ENCODE data around the gene MYH9. TPM values are rescaled to one million over a fixed set of nuclear protein-coding genes. Genes with fewer than 3 reads are reported as not detected.

The MYH9 gene
- total and polyA plus RNA-seq, 11 donors, result 109 to 482 (median 238) TPM

DNA sequence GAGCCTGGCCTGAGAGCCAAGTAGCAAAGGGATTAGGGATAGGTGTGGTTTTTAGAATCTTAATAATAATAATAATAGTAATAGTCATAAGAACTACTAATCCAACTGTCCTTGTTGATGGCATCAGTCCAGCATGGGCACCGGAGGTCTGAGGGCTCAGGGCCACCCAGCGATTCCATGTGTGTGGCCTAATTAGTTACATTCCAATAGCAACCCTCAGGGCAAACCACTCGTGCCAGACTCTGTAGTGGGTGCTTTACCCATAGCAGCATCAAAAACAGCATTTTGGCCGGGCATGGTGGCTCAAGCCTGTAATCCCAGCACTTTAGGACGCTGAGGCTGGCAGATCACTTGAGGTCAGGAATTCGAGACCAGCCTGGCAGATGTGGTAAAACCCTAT, 19.0 kb upstream of the MYH9 start:
- Histone ChIP-seq H3K27ac (peak overlapping the region in 1 of 12 donors; percentile 73), H3K4me1 (peaks cover 0 to 50% (median 7%) of the 10 kb centered on the region in 12 donors), H3K36me3 (no peaks in the 10 kb centered on the region), H3K4me3 (no peak overlapping the region), H3K9me3 (no peaks in the 10 kb centered on the region), H3K27me3 (no peaks in the 10 kb centered on the region)
- intact Hi-C loops (cut with DNase I), result no loop called here
- TF ChIP-seq, protein P1, sequence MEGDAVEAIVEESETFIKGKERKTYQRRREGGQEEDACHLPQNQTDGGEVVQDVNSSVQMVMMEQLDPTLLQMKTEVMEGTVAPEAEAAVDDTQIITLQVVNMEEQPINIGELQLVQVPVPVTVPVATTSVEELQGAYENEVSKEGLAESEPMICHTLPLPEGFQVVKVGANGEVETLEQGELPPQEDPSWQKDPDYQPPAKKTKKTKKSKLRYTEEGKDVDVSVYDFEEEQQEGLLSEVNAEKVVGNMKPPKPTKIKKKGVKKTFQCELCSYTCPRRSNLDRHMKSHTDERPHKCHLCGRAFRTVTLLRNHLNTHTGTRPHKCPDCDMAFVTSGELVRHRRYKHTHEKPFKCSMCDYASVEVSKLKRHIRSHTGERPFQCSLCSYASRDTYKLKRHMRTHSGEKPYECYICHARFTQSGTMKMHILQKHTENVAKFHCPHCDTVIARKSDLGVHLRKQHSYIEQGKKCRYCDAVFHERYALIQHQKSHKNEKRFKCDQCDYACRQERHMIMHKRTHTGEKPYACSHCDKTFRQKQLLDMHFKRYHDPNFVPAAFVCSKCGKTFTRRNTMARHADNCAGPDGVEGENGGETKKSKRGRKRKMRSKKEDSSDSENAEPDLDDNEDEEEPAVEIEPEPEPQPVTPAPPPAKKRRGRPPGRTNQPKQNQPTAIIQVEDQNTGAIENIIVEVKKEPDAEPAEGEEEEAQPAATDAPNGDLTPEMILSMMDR (IDR thresholded peaks at IDR 0.05), result no peak
- no peak for TF ChIP-seq POLR2A (IDR thresholded peaks at IDR 0.05)
- WGBS, 4 donors, result 86 to 95% (median 92%) methylated on average over 6 of the region's 6 CpGs
- DNase-seq, result no peak
- ATAC-seq, result no peak

DNA sequence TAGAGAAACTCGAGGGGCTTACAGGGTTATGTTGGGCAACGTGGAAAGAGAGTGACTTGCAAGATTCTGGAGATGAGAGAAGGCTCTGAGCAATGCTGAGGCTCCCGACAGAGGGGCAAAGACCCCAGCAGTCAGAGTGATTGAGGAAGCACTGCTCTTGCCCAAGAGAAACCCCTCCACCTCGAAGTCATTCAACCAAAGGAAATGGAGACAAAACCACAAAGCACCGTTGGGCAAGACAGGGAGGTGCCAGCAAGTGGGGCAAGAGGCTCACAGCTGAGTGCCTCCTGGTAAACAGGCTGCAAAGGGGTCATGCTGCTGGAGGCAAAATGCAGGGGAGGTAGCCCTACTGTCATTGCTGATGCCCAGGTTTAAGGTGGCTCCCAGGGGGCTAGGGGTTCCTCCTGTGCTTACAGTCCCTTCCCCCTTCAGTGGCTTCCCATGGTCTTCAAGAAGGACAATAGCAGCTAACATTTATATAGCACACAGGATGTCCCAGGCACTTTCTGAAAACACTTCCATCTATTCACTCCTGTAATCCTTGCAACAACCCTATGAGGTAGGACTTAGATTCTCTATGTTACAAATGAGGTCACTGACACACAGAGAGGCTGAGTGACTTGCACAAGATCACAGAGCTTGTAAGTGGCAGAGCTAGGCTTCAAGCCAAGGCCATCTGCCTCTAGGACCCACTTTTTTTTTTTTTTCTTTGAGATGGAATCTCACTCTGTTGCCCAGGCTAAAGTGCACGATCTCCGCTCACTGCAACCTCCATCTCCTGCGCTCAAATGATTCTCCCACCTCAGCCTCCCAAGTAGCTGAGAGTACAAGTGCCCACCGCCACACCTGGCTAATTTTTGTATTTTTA, 18.1 kb upstream of the MYH9 start:
- no peak overlapping the region for H3K4me3 ChIP-seq
- peaks cover 0 to 53% (median 7%) of the 10 kb centered on the region in 12 donors for H3K4me1 ChIP-seq
- 69 to 83% (median 78%) methylated on average over 8 to 9 of the region's 9 CpGs for WGBS, 4 donors
- no peaks in the 10 kb centered on the region for H3K27me3 ChIP-seq
- DNase-seq (peak in 3 of 5 donors; percentile 43 to 66 (median 46)), ATAC-seq (peak in 2 of 4 donors; percentile 14 to 31)
- intact Hi-C loops (cut with DNase I), result no loop called here
- peak overlapping the region in 2 of 12 donors; percentile 13 to 73 for H3K27ac ChIP-seq
- no peaks in the 10 kb centered on the region for H3K36me3 ChIP-seq
- H3K9me3 ChIP-seq, result no peaks in the 10 kb centered on the region
- TF ChIP-seq, protein P1 (IDR thresholded peaks at IDR 0.05), result no peak
- no peak for TF ChIP-seq POLR2A (IDR thresholded peaks at IDR 0.05)

GRCh38 chr22:36405221-36405661, 17.5 kb upstream of the MYH9 start:
- Histone ChIP-seq H3K27me3 (no peaks in the 10 kb centered on the region), H3K9me3 (no peaks in the 10 kb centered on the region), H3K4me3 (no peak overlapping the region), H3K27ac (peak overlapping the region in 1 of 12 donors; percentile 73), H3K4me1 (peaks cover 0 to 53% (median 4%) of the 10 kb centered on the region in 12 donors), H3K36me3 (no peaks in the 10 kb centered on the region)
- 85 to 95% (median 91%) methylated on average over 6 of the region's 6 CpGs for WGBS, 4 donors
- intact Hi-C loops (cut with DNase I), result no loop called here
- DNase-seq (no peak), ATAC-seq (no peak)
- no peak for TF ChIP-seq POLR2A (IDR thresholded peaks at IDR 0.05)
- TF ChIP-seq, protein P1 (IDR thresholded peaks at IDR 0.05), result no peak

- 82 to 92% (median 83%) methylated on average over 7 to 8 of the region's 8 CpGs for WGBS, 4 donors
These were observed 16.7 kb upstream of the MYH9 start for GRCh38 chr22:36404446-36404845.

More at GRCh38 chr22:36404446-36404845, 16.7 kb upstream of the MYH9 start:
- H3K27me3 ChIP-seq, result no peaks in the 10 kb centered on the region
- no peak for TF ChIP-seq POLR2A (IDR thresholded peaks at IDR 0.05)
- TF ChIP-seq, protein P1 (IDR thresholded peaks at IDR 0.05), result no peak
- H3K27ac ChIP-seq, result peak overlapping the region in 1 of 12 donors; percentile 73
- no peak for ATAC-seq
- H3K4me1 ChIP-seq, result peaks cover 0 to 52% (median 0%) of the 10 kb centered on the region in 12 donors
- no peak overlapping the region for H3K4me3 ChIP-seq
- H3K36me3 ChIP-seq, result no peaks in the 10 kb centered on the region
- intact Hi-C loops (cut with DNase I), result no loop called here
- H3K9me3 ChIP-seq, result no peaks in the 10 kb centered on the region
- no peak for DNase-seq

Measured in heart left ventricle (tissue), 16 donors.